Measurements from ENCODE around the gene TFIP11.

TFIP11 gene

DNA sequence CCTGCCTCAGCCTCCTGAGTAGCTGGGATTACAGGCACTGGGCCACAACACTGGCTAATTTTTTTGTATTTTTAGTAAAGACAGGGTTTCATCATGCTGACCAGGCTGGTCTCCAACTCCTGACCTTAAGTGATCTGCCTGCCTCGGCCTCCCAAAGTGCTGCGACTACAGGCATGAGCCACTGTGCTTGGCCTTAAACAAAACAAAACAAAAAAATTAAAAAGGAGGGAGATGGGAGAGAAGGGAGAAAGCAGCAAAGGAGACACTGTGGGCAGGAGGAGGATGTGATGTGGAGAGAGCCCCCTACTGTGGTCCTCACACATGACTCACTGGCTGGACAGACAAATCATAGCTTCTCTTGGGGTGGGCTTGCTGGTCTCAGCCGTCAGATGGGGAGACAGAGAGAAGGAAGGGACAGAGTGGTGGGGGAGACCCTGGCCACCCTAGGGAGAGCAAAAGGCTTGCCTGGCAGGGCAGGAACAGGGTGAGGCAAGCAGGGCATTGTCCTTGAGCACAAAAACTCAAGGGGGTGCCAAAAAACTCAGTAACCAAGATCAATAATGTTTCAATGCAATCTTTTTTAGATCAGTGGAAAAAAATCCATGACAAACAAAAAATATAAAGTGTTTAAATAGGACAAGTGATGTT, 46.1 kb upstream of the TFIP11 start:
- TF ChIP-seq EZH2phosphoT487 (IDR thresholded peaks at IDR 0.05; ENCODE audit: borderline replicate concordance) (no peak), CTCF (conservative IDR thresholded peaks at IDR 0.05; ENCODE audit: low read length) (no peak)
- Histone ChIP-seq H3K36me3 (ENCODE audit: insufficient read depth, low read length) (no peaks in the 10 kb centered on the region), H3K27me3 (ENCODE audit: insufficient read depth, low read length, poor library complexity, severe bottlenecking) (no peaks in the 10 kb centered on the region), H2AFZ (ENCODE audit: low read length) (no peak overlapping the region), H3K4me3 (ENCODE audit: low read length, poor library complexity, severe bottlenecking) (no peak overlapping the region), H4K20me1 (ENCODE audit: insufficient read depth, low read length, poor library complexity, severe bottlenecking) (no peaks in the 10 kb centered on the region), H3K9me3 (ENCODE audit: insufficient read depth, low read depth, low read length) (no peaks in the 10 kb centered on the region), H3F3A (ENCODE audit: low read depth) (no peaks in the 10 kb centered on the region), H3K4me2 (ENCODE audit: low read depth, low read length, poor library complexity, severe bottlenecking) (no peak overlapping the region), H3K9me2 (replicated peaks; ENCODE audit: low read depth, low read length) (no peaks in the 10 kb centered on the region), H3K9ac (ENCODE audit: low read depth, low read length, poor library complexity, severe bottlenecking) (no peak overlapping the region), H3K79me2 (ENCODE audit: insufficient read depth, low read length) (peaks cover 14% of the 10 kb centered on the region; the same call in 1 of the 2 replicates), H3K4me1 (ENCODE audit: insufficient read depth, low read length, poor library complexity, severe bottlenecking) (peaks cover 11% of the 10 kb centered on the region)

- no peaks in the 10 kb centered on the region for H3K27me3 ChIP-seq (ENCODE audit: insufficient read depth, low read length, poor library complexity, severe bottlenecking)
- no peak overlapping the region for H2AFZ ChIP-seq (ENCODE audit: low read length)
- H3F3A ChIP-seq (ENCODE audit: low read depth) = no peaks in the 10 kb centered on the region
- no peaks in the 10 kb centered on the region for H3K9me2 ChIP-seq (replicated peaks; ENCODE audit: low read depth, low read length)
- no peak overlapping the region for H3K4me3 ChIP-seq (ENCODE audit: low read length, poor library complexity, severe bottlenecking)
- no peak overlapping the region for H3K4me2 ChIP-seq (ENCODE audit: low read depth, low read length, poor library complexity, severe bottlenecking)
- no peaks in the 10 kb centered on the region for H4K20me1 ChIP-seq (ENCODE audit: insufficient read depth, low read length, poor library complexity, severe bottlenecking)
- H3K79me2 ChIP-seq (ENCODE audit: insufficient read depth, low read length) = peaks cover 8% of the 10 kb centered on the region; the same call in 1 of the 2 replicates
- no peaks in the 10 kb centered on the region for H3K9me3 ChIP-seq (ENCODE audit: insufficient read depth, low read depth, low read length)
- H3K36me3 ChIP-seq (ENCODE audit: insufficient read depth, low read length) = no peaks in the 10 kb centered on the region
- no peak for TF ChIP-seq EZH2phosphoT487 (IDR thresholded peaks at IDR 0.05; ENCODE audit: borderline replicate concordance)
- TF ChIP-seq CTCF (conservative IDR thresholded peaks at IDR 0.05; ENCODE audit: low read length) = no peak
- H3K4me1 ChIP-seq (ENCODE audit: insufficient read depth, low read length, poor library complexity, severe bottlenecking) = peaks cover 24% of the 10 kb centered on the region
- no peak overlapping the region for H3K9ac ChIP-seq (ENCODE audit: low read depth, low read length, poor library complexity, severe bottlenecking)
These were observed 44.6 kb upstream of the TFIP11 start for GRCh38 chr22:26556904-26557303.

DNA sequence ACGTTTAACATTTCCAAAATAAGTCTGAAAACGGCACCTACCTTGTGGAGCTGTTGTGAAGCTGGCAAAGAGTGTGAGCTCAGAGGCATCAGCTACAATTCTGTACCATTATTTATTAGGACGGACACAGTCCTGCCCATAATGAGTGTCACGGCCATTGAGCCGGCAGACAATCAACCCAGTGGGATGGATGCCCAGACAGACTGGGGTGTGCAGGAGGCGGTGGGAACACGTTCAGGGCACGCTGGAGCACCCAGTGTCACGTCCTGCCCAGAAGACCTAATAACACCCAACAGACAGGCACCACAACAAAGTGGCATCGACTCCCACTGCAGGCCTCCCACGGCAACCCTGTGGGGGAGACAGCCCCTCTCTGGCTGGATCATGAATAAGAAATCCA, 43.2 kb upstream of the TFIP11 start:
- H3K9ac ChIP-seq (ENCODE audit: low read depth, low read length, poor library complexity, severe bottlenecking) = no peak overlapping the region
- no peaks in the 10 kb centered on the region for H3K36me3 ChIP-seq (ENCODE audit: insufficient read depth, low read length)
- no peaks in the 10 kb centered on the region for H3K27me3 ChIP-seq (ENCODE audit: insufficient read depth, low read length, poor library complexity, severe bottlenecking)
- H3F3A ChIP-seq (ENCODE audit: low read depth) = no peaks in the 10 kb centered on the region
- peaks cover 24% of the 10 kb centered on the region for H3K4me1 ChIP-seq (ENCODE audit: insufficient read depth, low read length, poor library complexity, severe bottlenecking)
- no peaks in the 10 kb centered on the region for H3K9me2 ChIP-seq (replicated peaks; ENCODE audit: low read depth, low read length)
- no peak overlapping the region for H3K4me3 ChIP-seq (ENCODE audit: low read length, poor library complexity, severe bottlenecking)
- TF ChIP-seq EZH2phosphoT487 (IDR thresholded peaks at IDR 0.05; ENCODE audit: borderline replicate concordance) (no peak), CTCF (conservative IDR thresholded peaks at IDR 0.05; ENCODE audit: low read length) (no peak)
- H4K20me1 ChIP-seq (ENCODE audit: insufficient read depth, low read length, poor library complexity, severe bottlenecking) = no peaks in the 10 kb centered on the region
- no peak overlapping the region for H3K4me2 ChIP-seq (ENCODE audit: low read depth, low read length, poor library complexity, severe bottlenecking)
- H2AFZ ChIP-seq (ENCODE audit: low read length) = no peak overlapping the region
- H3K9me3 ChIP-seq (ENCODE audit: insufficient read depth, low read depth, low read length) = no peaks in the 10 kb centered on the region
- H3K79me2 ChIP-seq (ENCODE audit: insufficient read depth, low read length) = peaks cover 5% of the 10 kb centered on the region; the same call in 1 of the 2 replicates

Data from Loucy (cell line).